NCI-H524 treated with DMSO at 0.1 percent for 48 hours (cell line): ENCODE measurements around the gene IKZF2.

Source experiments
- DNase-seq: peaks from one replicate; lab custom pipeline; 2025; lab: John Stamatoyannopoulos, UW

Gene IKZF2

DNA sequence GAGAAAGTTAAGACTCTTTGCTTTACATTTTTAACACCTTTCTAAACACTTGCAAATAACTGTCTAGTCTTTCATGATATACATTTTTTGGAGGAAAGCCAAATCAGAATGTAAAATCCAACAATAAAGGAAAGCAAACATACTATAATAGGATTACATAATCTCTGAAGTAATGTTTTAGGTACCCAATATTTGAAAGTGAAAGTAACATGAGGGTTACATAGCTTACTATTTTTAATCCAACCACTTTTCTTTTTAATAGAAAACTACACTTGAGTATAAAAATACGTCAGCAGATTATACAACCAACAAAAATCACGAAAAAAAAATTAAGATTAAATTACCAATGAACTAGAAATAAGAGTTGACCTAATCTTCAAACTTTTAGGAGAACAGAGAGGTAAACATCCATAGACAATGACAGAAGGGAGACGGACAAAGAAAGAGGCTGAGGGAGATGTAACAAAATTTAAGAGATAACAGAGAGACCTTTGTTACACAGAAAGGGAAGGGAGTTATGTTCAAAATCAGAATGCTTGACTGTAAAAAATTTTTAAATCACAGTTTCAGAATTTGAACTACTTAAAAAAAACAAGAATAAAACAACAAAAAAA, 150.0 kb downstream of the IKZF2 start:
- DNase-seq = no peak

GRCh38 chr2:212998626-212999359, 152.6 kb downstream of the IKZF2 start:
- DNase-seq = no peak

- no peak for DNase-seq
Measured at GRCh38 chr2:212997526-212998020, 153.8 kb downstream of the IKZF2 start.

GRCh38 chr2:212995920-212996319, 155.5 kb downstream of the IKZF2 start:
- DNase-seq = no peak

GRCh38 chr2:212994976-212995375, 156.4 kb downstream of the IKZF2 start:
- no peak for DNase-seq

DNA sequence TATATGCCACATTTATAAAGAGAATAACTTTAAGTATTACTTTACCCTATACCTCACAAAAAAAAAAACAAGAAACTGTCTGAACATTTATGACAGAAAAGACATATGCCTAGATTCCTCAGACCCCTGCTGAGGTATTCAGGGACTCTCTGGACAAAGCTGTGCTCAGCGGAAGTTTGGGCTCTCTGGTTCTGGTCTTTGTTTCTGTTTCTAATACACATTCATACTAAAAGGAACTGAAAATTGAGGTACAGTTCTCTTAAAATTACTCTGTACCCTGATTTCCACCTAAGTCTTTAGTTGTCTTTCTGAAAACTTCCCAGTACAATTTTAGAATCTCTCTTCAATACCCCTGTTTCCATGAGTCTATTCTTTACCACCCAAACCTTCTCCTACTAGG, 160.3 kb downstream of the IKZF2 start:
- no peak for DNase-seq

DNA sequence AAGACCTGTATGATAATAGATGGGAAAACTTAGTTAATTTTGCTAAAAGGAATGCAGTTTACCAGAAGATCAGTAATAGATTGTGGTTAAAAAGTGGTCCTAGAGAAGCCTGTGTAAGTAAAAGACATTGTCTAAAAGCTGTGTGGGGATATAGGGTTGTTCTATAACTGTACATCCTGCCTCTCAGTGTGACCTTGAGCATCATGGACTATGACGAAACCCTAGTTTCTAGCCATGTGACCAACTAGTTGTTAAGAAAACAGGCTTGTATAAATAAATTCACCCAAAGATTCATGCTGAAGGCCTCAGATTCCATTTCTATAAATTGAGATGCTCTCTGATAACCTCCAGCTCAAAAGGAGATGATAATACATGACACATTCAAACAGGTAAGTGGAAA, 160.7 kb downstream of the IKZF2 start:
- DNase-seq = no peak

- DNase-seq = no peak
Measured at GRCh38 chr2:212987492-212987891, 163.9 kb downstream of the IKZF2 start.

GRCh38 chr2:212984129-212984528, 167.3 kb downstream of the IKZF2 start:
- no peak for DNase-seq

DNA sequence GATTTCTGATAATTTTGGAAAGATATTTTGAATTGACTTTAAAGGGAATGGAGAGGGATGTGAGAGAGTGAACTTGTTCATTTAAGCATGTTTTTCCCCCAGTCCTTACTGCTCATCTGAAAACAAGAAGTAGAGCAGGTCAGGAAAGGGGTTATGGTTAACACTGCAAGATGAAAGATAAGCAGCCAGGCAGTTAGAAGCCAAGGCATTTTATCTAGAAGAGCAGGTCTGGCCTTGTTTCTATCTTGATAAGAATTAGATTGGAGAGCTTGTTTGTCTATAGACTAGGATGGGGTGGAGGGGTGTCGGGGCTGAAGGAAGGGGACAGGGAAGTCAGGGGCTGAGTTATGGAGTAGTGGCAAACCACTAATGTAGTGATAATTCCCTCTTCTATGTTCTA, 171.6 kb downstream of the IKZF2 start:
- no peak for DNase-seq

DNA sequence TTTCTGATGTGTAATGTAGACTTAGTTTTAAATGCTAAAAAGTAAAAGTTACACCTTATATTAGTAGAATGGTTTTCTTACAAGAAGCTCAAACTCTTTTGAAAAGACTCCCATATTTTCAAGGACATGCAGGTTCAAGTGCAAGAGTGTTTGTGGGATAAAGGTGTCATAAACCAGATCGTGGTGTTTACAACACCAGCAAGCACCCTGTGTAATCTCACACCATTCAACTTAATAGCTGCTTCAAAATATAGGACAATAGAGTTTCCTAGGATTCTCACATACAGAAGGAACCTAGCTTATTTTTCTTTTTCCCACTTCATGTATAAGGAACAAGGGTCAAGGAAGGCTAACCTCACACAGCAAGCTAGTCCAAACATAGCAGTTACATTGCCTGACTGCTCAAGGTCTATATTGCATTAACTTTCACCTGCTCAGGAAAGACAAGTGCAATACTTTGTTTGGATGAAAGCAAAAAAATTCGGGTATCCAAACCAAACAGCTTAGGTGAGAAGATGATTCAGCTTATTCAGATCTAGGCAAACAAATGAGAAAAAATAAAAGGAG, 172.3 kb downstream of the IKZF2 start:
- no peak for DNase-seq

DNA sequence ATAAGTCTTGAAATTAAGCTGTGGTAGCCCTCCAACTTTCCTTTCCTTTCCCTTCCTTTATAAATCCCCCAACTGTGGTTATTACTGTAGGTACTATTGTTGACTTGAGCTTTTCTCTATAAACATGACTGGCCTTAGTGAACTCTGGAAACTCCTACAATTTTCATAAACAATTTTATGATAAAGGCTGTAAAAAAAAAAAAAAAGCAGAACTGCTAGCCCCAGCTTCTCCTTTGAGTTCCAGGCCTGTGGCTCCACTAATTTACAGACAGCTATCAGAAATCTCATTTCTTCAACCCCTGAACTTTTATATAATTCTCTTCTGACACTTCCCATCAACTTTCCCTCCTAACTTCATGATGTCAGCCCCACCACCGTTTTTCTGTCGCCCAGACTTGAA, 174.3 kb downstream of the IKZF2 start:
- no peak for DNase-seq

GRCh38 chr2:212975333-212975732, 176.1 kb downstream of the IKZF2 start:
- no peak for DNase-seq

DNA sequence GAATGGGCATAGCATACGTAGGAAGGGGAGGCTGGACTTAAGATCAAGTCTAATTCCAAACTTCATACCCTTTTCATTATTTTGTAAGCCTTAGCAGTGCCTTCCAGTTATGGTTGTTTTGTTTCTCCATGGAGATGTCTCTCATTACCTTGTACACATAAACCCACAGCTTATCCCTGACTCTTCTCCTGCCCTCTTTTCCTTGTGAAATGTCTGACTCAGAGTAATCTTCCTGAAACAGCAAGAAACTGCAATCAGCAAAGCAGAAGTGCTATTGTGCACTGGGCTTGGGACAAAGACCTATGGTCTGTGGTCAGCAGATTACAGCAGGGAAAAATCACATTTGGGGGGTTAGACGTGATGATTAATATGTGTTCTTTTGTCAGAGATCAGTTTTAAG, 176.7 kb downstream of the IKZF2 start:
- DNase-seq = no peak

- no peak for DNase-seq
Measured at GRCh38 chr2:212973347-212973746, 178.1 kb downstream of the IKZF2 start.

DNA sequence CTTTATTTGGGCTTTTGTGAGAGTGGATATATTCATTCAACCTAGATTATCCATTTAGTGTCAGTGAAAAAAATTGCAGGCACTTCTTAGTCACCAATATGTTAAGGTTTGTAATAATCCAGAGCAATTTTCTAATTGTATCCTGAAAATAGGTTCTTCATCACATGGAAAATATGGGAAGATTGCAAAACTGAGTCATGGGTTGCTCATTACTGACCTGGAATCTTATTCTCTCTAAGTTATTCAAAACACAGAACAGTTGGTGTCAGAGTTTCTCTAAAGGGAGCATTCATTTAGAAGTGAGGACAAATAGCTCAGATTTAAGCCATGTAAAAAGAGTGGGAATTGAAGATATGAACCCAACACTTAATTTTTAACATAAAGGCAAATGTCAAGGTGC, 181.3 kb downstream of the IKZF2 start:
- no peak for DNase-seq

DNA sequence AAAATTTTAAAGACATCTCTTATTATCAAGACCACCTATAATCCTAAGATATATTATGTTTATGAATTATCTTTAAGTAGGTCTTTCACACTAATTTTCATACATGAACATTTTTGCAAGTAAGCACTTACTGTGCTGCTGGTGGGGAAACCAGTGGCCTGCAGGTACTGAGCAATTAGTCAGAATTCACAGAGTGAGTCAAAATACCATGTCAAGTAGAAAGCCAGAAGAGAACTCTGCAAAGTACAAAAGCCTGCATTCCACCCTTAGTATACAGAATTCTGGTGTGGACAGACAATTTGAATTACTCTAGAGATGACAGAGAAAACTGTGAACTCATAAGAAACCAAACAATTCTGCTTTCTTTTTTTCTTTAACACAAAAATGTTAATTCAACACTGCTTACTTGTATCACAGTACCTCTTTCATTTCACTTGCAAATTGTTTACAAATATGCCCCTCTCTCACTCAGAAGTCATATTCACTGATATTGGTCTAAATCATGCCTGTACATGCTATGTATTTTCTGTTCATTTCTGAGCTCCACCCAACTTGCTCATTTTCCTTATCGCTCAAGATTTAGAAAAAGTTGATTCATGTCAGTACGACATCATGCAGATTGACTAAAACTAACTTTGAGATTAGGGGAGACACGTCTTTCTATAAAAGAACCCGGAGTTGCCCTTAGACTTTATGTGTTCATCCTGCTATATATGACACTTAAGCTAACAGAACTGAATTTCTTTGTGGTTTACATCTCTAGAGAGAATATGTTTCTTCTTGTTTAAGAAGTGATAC, 182.9 kb downstream of the IKZF2 start:
- DNase-seq = no peak

- DNase-seq = no peak
Measured at GRCh38 chr2:212966884-212967283, 184.5 kb downstream of the IKZF2 start.

DNA sequence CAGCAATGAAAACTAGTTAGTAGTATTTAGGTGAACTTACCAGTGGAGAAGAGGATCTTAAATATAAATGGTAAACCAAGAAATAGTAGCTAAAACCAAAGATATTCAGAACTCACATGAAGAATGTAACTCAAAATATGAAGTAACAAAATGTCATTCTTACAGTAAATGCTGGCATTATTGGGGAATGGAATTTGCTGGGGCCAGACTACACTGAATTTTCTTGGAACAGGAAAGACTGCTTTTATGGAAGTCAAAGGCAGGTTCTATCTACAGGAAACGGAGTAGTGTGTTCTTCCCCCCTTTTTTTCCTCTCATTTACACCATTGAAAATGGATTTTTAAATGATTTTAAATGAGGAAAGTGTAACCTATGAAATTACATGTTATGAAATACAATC, 188.7 kb downstream of the IKZF2 start:
- DNase-seq = no peak

GRCh38 chr2:212961255-212961654, 190.2 kb downstream of the IKZF2 start:
- DNase-seq = no peak

- DNase-seq = no peak
Measured at GRCh38 chr2:212960336-212960735, 191.1 kb downstream of the IKZF2 start.

GRCh38 chr2:212959471-212960117, 191.8 kb downstream of the IKZF2 start:
- DNase-seq = no peak
